Measurements from ENCODE around the gene MINK1. TPM values are rescaled to one million over a fixed set of nuclear protein-coding genes. Genes with fewer than 3 reads are reported as not detected.
"Not testable (repeated sequence)": the region's sequence is repeated elsewhere in the genome, so short reads cannot be mapped to it uniquely, and the experiment has no call there.

The MINK1 gene
- total RNA-seq, 1 donor from 2014 or later = 111 TPM

DNA sequence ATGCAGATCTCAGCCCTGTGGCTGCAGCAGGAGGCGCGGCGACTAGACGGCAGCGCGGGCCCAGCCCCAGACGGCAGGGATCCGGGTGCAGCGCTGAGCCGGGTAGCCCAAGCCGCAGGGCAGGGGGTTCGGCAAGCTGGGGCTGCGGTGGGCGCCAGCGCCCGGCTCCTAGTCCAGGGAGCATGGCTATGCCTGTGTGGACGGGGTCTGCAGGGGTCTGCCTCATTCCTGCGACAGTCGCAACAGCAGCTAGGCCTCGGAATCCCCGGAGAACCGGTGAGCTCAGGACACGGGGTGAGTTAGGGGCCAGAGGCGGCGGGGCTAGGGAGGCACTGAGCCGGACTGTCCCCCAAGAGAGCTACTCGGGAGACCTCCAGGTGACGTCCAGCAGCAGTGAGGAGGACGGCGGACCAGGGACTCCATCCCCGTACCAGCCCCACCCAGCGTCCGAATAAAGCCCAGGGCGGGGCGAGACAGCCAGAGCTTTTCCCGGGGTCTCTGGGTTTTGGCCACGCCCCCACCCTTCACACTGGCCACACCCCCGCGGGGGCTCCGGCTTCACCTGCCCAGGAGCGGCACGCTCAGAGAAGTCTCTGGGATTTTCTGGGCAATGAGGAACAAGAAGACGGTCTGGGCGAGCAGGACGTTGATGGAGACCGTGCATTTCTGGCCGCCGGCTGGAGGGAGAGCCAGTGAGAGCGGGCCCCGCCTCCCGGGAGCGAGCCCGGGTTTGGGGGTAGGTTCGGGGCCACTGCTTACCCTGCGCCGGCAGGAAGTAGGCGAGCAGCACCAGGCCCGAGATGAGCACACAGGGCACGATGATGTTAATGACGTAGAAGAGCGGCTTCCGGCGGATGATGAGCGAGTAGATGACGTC is 67.3 kb downstream of the MINK1 start:
- Mint-ChIP-seq H3K36me3 (peaks cover 7% of the 10 kb centered on the region), H3K4me3 (no peak overlapping the region), H3K27ac (no peak overlapping the region), H3K27me3 (peaks cover 9% of the 10 kb centered on the region), H3K4me1 (ENCODE audit: unreplicated experiment) (peaks cover 10% of the 10 kb centered on the region), H3K9me3 (no peaks in the 10 kb centered on the region)
- DNase-seq (ENCODE audit: extremely low spot score, unreplicated experiment) = no peak
- TF ChIP-seq, protein P1, sequence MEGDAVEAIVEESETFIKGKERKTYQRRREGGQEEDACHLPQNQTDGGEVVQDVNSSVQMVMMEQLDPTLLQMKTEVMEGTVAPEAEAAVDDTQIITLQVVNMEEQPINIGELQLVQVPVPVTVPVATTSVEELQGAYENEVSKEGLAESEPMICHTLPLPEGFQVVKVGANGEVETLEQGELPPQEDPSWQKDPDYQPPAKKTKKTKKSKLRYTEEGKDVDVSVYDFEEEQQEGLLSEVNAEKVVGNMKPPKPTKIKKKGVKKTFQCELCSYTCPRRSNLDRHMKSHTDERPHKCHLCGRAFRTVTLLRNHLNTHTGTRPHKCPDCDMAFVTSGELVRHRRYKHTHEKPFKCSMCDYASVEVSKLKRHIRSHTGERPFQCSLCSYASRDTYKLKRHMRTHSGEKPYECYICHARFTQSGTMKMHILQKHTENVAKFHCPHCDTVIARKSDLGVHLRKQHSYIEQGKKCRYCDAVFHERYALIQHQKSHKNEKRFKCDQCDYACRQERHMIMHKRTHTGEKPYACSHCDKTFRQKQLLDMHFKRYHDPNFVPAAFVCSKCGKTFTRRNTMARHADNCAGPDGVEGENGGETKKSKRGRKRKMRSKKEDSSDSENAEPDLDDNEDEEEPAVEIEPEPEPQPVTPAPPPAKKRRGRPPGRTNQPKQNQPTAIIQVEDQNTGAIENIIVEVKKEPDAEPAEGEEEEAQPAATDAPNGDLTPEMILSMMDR (conservative IDR thresholded peaks at IDR 0.05) = no peak

DNA sequence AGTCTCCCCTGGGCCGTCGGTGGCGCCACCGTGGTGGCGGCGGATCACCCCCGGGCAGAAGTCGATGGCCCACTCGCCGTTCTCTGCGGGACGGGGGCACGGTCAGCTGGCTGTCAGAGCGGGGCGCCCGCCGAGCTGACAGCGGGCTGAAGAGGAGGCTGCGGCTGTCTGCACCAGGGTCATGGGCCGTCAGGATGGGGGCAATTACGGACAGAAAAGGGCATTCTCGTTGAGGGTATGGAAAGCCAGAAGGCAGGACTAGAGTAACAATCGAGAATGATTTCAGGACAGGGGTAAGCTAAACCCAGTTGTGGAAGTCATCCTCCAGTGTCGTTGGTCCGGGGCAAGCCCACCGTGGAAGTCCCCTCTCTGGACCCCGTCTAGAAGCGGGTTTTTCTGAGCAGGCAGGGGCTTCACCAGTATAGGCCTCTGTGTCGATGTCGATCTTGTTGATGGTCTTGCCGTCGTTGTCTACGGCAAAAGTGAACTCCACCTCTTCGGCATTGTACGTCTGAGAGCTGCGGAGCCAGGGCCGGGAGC is 68.0 kb downstream of the MINK1 start:
- TF ChIP-seq, protein P1 (conservative IDR thresholded peaks at IDR 0.05) = no peak
- Mint-ChIP-seq H3K36me3 (peaks cover 7% of the 10 kb centered on the region), H3K9me3 (no peaks in the 10 kb centered on the region), H3K4me3 (no peak overlapping the region), H3K27me3 (peaks cover 9% of the 10 kb centered on the region), H3K27ac (peak overlapping the region; percentile 23), H3K4me1 (ENCODE audit: unreplicated experiment) (peaks cover 10% of the 10 kb centered on the region)
- DNase-seq (ENCODE audit: extremely low spot score, unreplicated experiment) = no peak

DNA sequence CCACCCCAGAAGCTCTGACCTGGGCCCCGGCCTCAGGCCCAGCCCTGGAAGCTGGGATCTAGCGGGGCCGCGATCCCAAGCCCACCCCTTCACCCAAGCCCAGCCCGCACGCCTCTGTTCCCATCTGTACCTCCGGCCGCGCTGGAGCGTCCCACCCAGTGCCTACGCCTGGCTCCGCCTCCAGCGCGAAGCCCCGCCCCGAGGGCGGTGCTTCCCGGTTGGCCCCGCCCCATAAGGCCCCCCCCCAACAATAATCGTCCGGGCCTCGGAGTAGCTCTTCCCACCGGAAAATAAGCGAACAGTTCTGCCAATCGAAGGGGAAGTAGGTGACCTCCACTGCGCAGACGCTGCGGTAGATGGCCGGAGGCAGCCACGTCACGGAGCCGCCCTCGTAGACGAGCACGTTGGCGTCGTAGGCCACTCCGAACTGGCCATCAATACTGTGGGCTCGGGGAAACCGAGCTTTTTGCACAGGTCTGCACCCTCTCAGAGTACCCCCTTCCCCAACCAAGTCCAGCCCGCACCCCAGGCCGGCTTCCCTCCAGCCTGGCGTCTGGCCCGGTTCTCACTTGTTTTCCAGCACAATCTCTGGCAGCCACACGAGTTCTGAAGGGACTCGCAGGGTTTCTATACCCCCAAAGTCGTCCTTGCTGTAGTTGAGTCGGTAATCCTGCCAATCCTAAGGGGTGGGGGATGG is 68.7 kb downstream of the MINK1 start:
- Mint-ChIP-seq H3K27ac (peak overlapping the region; percentile 98), H3K36me3 (peaks cover 7% of the 10 kb centered on the region), H3K9me3 (no peaks in the 10 kb centered on the region), H3K4me3 (peak overlapping the region; percentile 44), H3K4me1 (ENCODE audit: unreplicated experiment) (peaks cover 10% of the 10 kb centered on the region), H3K27me3 (peaks cover 9% of the 10 kb centered on the region)
- no peak for DNase-seq (ENCODE audit: extremely low spot score, unreplicated experiment)
- TF ChIP-seq, protein P1 (conservative IDR thresholded peaks at IDR 0.05) = no peak

DNA sequence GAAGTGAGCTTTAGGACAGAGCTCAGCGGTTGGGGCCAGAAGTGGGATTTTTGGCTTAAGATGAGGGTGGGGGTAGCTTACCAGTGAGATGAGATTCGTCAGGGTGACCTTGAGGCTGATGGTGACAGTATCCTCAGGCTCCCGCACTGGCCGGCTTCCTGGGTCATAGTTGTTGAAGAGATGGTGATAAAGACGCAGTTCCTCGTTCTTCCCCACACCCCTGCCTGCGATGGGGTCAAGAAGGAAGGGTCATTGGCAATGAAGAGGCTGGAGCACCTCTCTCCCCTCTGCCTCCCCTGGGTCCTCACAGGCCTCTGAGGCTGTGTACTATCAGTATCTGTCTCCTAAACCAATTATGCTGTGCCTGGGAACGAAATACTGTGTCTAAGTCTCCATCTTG is 69.4 kb downstream of the MINK1 start:
- H3K27ac Mint-ChIP-seq = peak overlapping the region; percentile 98
- H3K27me3 Mint-ChIP-seq = peaks cover 9% of the 10 kb centered on the region
- peaks cover 7% of the 10 kb centered on the region for H3K36me3 Mint-ChIP-seq
- no peaks in the 10 kb centered on the region for H3K9me3 Mint-ChIP-seq
- no peak for DNase-seq (ENCODE audit: extremely low spot score, unreplicated experiment)
- peaks cover 10% of the 10 kb centered on the region for H3K4me1 Mint-ChIP-seq (ENCODE audit: unreplicated experiment)
- TF ChIP-seq, protein P1 (conservative IDR thresholded peaks at IDR 0.05) = no peak
- H3K4me3 Mint-ChIP-seq = peak overlapping the region; percentile 44

DNA sequence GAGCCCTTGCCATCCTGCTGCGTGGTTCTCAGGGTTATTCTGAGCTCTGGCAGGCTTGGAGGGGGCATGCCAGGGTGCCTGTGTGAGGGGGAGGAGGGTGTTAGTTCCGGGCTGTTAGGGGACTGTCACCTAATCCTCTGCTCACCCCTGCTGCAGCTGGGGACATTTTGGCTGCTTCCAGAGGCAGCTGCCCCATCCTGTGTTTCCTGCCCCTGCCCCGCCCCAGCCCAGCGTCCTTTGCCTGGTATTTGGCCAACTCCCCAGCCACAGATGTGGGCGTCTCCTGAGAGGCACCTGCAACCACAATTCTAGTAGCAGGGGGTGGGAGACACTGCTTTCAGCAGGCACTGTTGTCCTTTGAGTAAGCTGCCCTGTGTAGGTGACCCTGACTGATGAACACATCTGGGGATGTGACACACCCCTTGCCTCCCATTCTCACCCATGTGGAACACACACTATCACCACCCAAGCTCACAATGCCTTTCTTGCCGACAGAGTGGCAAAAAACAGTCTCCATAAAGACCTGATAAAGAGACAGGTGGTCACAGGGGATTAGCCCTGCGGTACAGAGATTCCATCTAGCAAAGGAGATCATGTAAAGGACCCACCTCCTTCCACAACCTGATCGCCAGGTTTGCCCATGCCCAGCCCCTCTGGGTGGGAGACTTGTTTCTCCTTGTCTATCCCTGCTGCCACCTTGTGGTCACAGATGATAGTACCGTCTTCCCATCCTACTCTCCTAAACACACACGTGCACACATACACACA is 70.1 kb downstream of the MINK1 start, which contains the start of gene CHRNE:
TSS of gene CHRNE (minus strand) at position 48 of the 768 bp plus-strand sequence. CDS start at position 13, 35 bp downstream.
- peak within 1 kb of the TSS; percentile 98 for H3K27ac Mint-ChIP-seq
- H3K27me3 Mint-ChIP-seq = peaks cover 9% of the 10 kb centered on the region
- peaks cover 10% of the 10 kb centered on the region for H3K4me1 Mint-ChIP-seq (ENCODE audit: unreplicated experiment)
- TF ChIP-seq, protein P1 (conservative IDR thresholded peaks at IDR 0.05) = peak; percentile 86
- DNase-seq (ENCODE audit: extremely low spot score, unreplicated experiment) = no peak
- peaks cover 7% of the 10 kb centered on the region for H3K36me3 Mint-ChIP-seq
- peak within 1 kb of the TSS; percentile 85 for H3K4me3 Mint-ChIP-seq
- H3K9me3 Mint-ChIP-seq = no peaks in the 10 kb centered on the region

DNA sequence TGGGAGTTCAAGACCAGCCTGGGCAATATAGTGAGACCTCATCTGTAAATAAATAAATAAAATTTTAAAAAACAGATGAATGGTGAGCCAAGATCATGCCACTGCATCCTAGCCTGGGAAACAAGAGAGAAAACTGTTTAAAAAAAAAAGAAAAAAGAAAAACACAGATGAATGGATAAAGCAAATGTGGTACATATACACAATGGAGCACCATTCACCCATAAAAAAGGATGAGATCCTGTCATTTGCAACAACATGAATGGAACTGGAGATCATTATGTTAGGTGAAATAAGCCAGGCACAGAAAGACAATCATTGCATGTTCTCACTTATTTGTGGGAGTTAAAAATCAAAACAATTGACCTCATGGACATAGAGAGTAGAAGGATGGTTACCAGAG is 73.5 kb downstream of the MINK1 start:
- not testable (repeated sequence) for H3K9me3 Mint-ChIP-seq; DNase-seq (ENCODE audit: extremely low spot score, unreplicated experiment); H3K27ac Mint-ChIP-seq; H3K4me3 Mint-ChIP-seq; H3K27me3 Mint-ChIP-seq; H3K36me3 Mint-ChIP-seq
- peaks cover 15% of the 10 kb centered on the region for H3K4me1 Mint-ChIP-seq (ENCODE audit: unreplicated experiment)

All from type B pancreatic cell (in vitro differentiated cells).